Astrocyte of the hippocampus (primary cell): ENCODE measurements around the gene SIK3.
"Not testable (repeated sequence)": the region's sequence is repeated elsewhere in the genome, so short reads cannot be mapped to it uniquely, and the experiment has no call there.

Source experiments
- DNase-seq: peaks from one replicate; pipeline ENCODE4 v3.0.0; 2011; ENCODE audit warnings: low read depth, low spot score

Gene SIK3

GRCh38 chr11:117045956-117046355 is 52.3 kb downstream of the SIK3 start:
- DNase-seq, result no peak

DNA sequence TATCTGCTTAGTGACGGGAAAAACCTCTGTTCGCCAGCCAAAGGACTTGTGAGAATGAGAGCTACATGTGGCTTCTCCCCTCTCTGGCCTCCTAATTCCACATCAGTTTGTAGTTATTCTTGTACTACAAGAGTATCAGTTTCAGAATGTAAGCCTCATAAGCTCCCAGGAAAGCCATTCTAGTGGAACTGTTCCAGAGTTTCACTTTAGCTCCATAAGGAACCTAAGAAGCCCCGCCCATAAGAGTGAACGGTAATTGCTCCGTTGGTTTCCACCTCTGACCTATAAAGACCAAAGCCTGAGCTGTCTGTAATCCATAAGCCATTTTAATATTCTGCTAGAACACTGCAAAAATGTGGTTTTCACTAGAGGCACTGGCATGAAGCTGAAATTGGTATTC is 53.0 kb downstream of the SIK3 start:
- DNase-seq, result no peak

DNA sequence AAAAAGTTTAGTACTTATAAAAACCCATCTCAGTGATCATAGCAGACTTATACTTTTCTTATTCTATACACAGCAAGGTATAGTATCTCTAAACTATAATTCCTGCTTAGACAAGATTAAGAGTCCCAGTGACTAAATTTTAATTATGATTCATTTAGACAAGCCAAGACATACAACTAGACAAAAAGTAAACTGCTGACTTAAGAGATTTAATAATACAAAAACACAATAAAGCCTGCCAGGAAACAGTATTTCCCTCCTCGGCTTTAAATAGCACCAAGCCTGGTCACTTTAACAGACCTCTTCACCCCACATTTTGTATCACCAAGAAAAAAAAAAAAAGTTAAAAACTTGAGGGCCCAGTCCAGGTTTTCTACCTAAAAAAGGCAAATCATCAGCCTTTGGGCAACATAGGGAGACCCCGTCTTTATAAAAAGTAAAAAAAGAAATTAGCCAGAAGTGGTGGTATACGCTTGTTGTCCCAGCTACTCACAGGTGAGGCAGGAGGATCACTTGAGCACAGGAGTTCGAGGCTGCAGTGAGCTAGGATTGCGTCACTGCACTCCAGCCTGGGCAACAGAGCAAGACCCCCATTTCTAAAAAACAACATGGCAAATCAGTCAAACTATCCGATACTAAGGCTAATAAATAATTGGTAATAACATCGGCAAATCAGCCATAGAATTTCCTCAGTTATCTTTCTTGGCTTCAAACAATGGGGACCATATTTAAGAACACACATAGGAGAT is 53.8 kb downstream of the SIK3 start:
- DNase-seq, result no peak

DNA sequence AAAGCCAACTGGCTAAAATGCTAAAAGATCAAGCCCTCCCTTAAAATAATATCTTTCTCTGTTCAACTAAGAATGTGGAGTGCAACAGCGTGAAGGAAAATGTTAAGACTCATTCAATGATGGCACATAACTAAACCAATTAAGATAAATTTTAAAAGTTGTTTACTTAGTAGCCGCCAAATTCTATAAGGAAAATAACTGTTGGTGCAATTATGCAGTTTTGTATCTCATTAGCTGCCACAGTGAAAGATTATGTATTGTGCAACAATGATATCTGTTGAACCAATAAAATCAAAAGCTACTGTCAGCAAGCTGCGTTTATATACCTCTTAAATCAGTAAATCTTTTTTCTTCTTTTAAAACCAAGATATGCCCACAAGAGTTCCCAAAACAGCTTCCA is 55.5 kb downstream of the SIK3 start:
- DNase-seq, result no peak

DNA sequence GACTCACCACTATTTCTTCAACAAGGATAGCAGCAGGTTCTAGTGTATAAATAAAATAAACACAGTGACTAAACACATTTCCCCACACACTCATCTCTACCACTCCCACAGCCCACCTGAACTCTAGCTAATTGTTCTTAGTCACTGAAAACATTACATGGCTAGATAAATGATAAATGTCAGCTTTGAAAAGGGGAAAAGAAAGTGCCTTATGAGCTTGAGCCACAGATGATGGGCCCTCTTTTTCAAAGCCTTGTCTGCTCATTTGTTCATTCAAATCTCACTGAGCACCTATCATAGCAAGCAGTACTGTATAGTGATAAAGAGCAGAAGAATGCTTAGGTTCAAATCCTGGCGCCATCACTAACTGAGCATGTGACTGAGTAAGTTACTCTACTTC is 58.3 kb downstream of the SIK3 start:
- no peak for DNase-seq

DNA sequence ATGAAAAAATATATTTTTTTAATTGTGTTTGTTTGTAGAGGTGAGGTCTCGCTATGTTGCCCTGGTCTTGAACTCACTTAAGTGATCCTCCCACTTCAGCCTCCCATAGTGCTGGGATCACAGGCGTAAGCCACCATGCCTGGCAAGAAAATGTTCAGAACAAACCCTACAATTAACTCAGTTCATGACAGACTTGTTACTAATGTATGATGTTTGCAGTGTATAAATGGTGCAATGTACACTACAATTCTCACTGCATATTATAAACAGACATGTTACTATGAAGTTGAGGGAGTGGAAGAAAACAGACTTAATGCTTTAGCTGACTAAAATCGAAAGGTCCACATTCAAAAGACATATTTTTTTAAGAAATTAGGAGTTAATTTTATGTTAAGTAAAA is 59.0 kb downstream of the SIK3 start:
- DNase-seq, result no peak

DNA sequence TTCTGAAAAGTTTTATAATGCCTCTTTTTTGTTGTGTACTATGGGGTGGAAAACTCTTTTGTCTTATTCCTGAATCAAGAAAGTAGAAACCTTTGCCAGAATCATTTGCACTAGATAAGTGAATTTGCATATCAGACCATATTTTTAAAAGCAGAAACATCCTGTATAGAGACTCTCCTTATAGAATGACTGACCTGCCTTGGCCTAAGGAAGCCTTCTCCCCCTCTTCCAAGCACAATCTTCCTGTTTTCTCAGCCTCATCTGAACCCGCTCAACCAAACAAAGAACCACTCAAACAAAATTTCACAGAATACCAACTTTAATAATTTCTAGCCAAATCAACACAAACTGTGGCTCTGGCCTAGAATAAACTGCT is 60.3 kb downstream of the SIK3 start:
- no peak for DNase-seq

- DNase-seq, result no peak
Observed at GRCh38 chr11:117037279-117037974, 60.8 kb downstream of the SIK3 start.

- no peak for DNase-seq
Observed at GRCh38 chr11:117034901-117035300, 63.3 kb downstream of the SIK3 start.

DNA sequence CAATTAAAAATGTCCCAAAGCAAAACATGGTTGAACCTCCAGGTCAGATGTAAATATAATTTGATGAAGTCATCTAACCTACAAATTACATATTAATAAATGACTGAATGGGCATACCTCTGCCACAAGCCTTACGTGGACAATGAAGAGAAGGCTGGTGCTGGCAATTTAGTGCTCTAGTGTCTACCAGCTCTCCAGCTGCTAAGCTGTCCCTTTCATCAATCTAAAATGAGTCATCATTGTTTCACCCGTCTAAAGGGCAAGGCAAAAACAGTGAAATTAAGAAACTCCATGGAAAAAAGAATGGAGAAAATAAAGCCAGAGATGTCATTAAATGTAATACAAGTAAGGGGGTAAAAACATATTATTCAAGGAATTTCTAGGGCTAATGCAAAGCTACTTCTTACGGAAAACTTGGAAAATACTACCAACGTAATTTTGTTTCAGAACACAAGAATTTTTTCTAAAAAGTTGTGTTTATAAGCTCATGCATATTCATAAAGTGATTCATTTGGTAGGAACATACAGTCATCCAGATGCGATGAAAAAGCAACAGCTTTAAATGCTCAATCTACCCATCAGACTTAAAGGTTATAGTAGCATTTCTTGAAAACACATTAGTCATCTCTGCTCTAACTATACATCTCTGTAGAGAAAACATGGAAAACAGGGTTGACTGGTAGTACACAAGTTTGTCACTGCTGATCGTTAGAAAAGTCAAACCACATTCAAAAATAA is 71.5 kb downstream of the SIK3 start:
- peak; percentile 70 for DNase-seq

DNA sequence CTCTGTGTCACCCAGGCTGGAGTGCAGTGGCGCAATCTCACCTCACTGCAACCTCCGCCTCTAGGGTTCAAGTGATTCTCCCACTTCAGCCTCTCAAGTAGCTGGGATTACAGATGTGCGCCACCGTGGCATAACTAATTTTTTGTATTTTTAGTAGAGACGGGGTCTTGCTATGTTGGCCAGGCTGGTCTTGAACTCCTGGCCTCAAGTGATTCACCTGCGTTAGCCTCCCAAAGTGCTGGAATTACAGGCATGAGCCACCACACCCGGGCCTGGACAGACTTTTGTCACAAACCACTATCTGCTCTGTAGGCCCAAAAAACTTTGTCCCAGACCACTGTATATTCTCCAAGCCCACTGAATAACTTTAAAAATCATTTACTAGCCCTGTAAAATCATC is 74.5 kb downstream of the SIK3 start:
- not testable (repeated sequence) for DNase-seq

DNA sequence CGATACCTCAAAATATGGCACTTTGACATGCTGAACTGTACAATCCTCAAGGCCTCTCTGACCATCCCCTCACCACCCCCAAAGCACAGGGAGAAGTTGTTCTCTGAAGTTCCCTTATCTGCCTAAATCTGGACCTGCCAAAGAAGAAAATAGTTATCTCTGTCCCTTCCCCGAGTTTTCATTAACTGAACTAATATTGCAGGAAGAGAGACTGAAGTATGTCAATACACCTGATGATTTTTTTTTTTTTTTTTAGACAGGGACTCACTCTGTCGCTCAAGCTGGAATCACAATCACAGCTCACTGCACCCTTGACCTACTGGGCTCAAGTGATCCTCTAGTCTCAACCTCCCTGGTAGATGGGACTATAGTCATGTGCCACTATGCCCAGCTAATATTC is 75.0 kb downstream of the SIK3 start:
- no peak for DNase-seq

GRCh38 chr11:117022526-117022925 is 75.7 kb downstream of the SIK3 start:
- DNase-seq, result no peak

DNA sequence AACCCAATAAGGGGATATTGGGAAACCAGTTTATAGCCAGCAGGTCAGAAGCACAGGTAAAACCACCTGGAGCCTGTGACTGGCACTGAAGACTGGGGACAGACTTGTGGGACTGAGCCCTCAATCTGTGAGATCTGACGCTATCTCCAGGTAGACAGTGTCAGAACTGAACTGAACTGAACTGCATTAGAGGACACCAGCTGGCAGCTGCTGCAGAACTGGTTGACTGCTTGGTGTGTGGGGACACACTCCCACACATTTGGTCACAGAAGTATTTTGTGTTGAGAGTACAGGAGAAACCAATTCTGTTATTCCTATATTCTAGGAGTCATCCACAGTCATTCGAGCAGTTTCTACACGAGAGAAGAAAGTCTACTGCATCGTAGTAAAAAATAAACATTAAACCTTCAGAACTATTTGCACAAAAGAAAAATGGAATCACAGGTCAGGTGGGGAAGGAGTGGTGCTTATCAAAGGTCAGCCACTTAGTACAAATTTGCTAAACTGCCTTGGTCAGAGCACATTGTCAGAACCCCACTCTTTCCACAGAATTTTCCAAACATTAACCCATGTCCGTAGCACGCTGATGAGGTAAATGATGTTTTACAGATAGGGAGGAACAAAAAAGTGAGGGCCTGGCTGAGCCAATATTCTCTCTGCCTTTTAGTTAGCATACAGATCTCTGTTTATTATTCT is 77.2 kb downstream of the SIK3 start:
- DNase-seq, result no peak

DNA sequence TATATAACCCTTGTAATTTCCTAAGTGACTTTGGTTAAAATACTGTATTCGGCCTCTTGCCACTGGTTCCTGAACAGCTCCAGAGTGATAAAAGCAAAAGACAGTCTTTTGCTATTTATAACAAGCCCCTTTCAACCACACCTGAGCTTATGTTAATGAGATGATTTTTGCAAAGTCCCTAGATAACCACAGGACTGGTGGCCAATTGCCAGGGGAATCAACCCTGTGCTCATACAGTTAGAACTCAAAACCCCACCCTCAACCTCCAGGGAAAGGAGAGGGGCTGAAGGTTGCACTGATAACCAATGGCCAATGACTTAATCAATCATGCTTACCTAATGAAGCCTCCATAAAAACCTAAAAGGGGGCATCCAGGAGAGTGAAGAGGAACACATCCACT is 77.9 kb downstream of the SIK3 start:
- DNase-seq, result no peak

DNA sequence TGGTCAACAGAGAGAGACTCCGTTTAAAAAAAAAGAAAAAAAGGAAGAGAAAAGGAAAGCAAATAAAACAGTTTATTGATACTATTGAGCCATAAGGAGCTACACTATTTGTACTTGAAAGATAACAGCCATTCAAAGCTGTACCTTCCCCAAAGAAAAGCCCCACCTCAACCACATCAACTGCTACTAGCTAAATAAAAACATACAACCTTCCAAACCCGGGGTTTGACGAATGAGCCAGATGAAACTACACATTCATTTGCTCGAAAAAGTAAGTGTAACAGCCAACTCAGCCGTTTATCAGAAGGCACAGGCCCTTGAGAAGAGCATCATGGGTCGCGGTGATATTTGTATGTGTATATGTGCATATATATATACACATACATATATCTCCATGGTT is 78.4 kb downstream of the SIK3 start:
- no peak for DNase-seq

DNA sequence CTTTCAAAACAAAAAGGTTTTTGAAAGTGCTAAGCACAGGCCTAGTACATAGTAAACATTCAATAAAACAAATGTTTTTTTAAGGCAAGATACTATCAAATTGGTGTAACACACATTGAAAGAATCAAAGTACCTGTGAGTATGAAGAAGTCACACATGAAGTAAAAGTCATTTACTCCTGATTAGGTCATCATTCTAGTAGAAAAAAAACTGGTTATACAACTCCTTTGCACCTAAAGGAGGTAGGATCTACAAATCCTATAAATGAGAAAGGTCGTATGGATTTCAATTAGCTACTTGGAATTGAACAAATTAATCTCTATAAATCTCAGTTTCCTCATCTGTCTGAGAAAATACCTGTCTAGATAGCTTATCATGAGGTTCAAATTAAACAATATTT is 80.8 kb downstream of the SIK3 start:
- DNase-seq, result no peak

DNA sequence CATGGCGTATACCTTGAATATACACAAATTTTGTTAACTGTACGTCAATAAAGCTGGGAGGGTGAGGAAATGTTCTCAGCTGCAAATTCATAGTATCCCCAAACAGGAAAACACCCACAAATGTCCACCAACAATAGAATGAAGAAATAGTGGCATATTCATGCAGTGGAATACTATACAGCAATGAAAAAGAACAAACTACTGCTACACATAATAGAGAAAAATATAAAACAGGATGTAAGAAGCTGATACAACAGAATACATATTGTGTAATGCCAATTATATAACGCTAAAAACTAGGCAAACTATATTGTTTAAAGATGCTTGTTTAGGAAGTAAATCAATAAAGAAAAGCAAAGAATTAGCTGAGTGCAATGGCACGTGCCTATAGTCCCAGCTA is 81.5 kb downstream of the SIK3 start:
- no peak for DNase-seq

GRCh38 chr11:117016246-117016645 is 82.0 kb downstream of the SIK3 start:
- DNase-seq, result no peak

DNA sequence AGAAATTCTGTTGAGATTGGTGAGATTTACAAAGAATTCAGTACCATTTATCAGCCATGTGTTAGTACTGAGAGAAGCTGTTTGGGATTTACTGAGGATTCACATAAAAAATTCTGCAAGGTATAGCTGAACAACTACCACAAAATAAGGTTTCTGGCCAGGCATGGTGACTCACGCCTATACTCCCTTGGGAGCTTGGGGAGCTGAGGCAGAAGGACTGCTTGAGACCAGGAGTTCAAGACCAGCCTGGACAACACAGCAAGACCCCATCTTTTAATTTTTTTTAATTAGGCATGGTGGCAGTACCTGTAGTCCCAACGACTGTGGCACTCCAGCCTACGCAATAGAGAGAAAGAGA is 86.7 kb downstream of the SIK3 start:
- no peak for DNase-seq

GRCh38 chr11:117010808-117011540 is 87.3 kb downstream of the SIK3 start:
- peak; percentile 71 for DNase-seq
